Nephron (organoid): ENCODE results near the gene KIF3B.
"Not testable (repeated sequence)": the region's sequence is repeated elsewhere in the genome, so short reads cannot be mapped to it uniquely, and the experiment has no call there.

Experiments
- H3K27ac Mint-ChIP-seq, 3 experiments: 2 replicates each; pipeline ENCODE4 v1.8.0; 2020; ENCODE audit warnings: mixed read lengths in 3 of 3, mild to moderate bottlenecking in 2 of 3, moderate library complexity in 1 of 3
- H3K27me3 Mint-ChIP-seq: 2 replicates; pipeline ENCODE4 v1.8.0; 2021; ENCODE audit warnings: low read depth, mild to moderate bottlenecking, moderate library complexity, mixed read lengths
- H3K36me3 Mint-ChIP-seq: 2 replicates; pipeline ENCODE4 v1.8.0; 2020; ENCODE audit warnings: low read depth, mixed read lengths
- H3K4me1 Mint-ChIP-seq: 2 replicates; pipeline ENCODE4 v1.8.0; 2020; ENCODE audit warnings: mixed read lengths
- H3K4me3 Mint-ChIP-seq, 3 experiments: 2 replicates each; pipeline ENCODE4 v1.8.0; 2020; ENCODE audit warnings: mild to moderate bottlenecking in 3 of 3, mixed read lengths in 3 of 3, moderate library complexity in 2 of 3
- H3K9me3 Mint-ChIP-seq: 2 replicates; pipeline ENCODE4 v1.8.0; 2020; ENCODE audit warnings: mixed read lengths
- CTCF ChIP-seq, 3 experiments: fragments of 200-600 bp; sonication (generic); IDR thresholded peaks; one replicate each; pipeline ENCODE4 v1.5.0; 2021; ENCODE audit warnings: antibody characterized with exemption in 3 of 3; ENCODE audit not compliant: unreplicated experiment in 3 of 3

Gene KIF3B

GRCh38 chr20:32251470-32251869, 26.0 kb upstream of the KIF3B start:
- no peak for TF ChIP-seq CTCF (IDR thresholded peaks at IDR 0.05; ENCODE audit: unreplicated experiment in 3 of 3)
- no peaks in the 10 kb centered on the region for H3K36me3 Mint-ChIP-seq
- H3K27ac Mint-ChIP-seq = no peak overlapping the region
- H3K4me3 Mint-ChIP-seq = no peak overlapping the region
- no peaks in the 10 kb centered on the region for H3K9me3 Mint-ChIP-seq
- H3K4me1 Mint-ChIP-seq = no peaks in the 10 kb centered on the region
- peaks cover 11% of the 10 kb centered on the region for H3K27me3 Mint-ChIP-seq

- Mint-ChIP-seq H3K4me3 (no peak overlapping the region), H3K4me1 (no peaks in the 10 kb centered on the region), H3K36me3 (no peaks in the 10 kb centered on the region), H3K27ac (no peak overlapping the region), H3K27me3 (peaks cover 7% of the 10 kb centered on the region), H3K9me3 (no peaks in the 10 kb centered on the region)
- no peak for TF ChIP-seq CTCF (IDR thresholded peaks at IDR 0.05; ENCODE audit: unreplicated experiment in 3 of 3)
Observed at GRCh38 chr20:32252189-32252588, 25.3 kb upstream of the KIF3B start.

- H3K4me1 Mint-ChIP-seq, H3K4me3 Mint-ChIP-seq, H3K36me3 Mint-ChIP-seq, H3K27ac Mint-ChIP-seq, H3K27me3 Mint-ChIP-seq, H3K9me3 Mint-ChIP-seq: not testable (repeated sequence)
Observed at GRCh38 chr20:32260973-32261372, 16.5 kb upstream of the KIF3B start.

- Mint-ChIP-seq H3K9me3 (no peaks in the 10 kb centered on the region), H3K36me3 (no peaks in the 10 kb centered on the region), H3K4me1 (no peaks in the 10 kb centered on the region), H3K4me3 (no peak overlapping the region), H3K27me3 (no peaks in the 10 kb centered on the region), H3K27ac (no peak overlapping the region)
- no peak for TF ChIP-seq CTCF (IDR thresholded peaks at IDR 0.05; ENCODE audit: unreplicated experiment in 3 of 3)
Observed at GRCh38 chr20:32261644-32262043, 15.8 kb upstream of the KIF3B start.

- Mint-ChIP-seq H3K27me3 (no peaks in the 10 kb centered on the region), H3K36me3 (no peaks in the 10 kb centered on the region), H3K4me1 (no peaks in the 10 kb centered on the region), H3K9me3 (no peaks in the 10 kb centered on the region), H3K27ac (no peak overlapping the region), H3K4me3 (no peak overlapping the region)
- no peak for TF ChIP-seq CTCF (IDR thresholded peaks at IDR 0.05; ENCODE audit: unreplicated experiment in 3 of 3)
Observed at GRCh38 chr20:32263398-32263954, 14.0 kb upstream of the KIF3B start.

- Mint-ChIP-seq H3K27ac (no peak overlapping the region), H3K4me1 (peaks cover 13% of the 10 kb centered on the region), H3K36me3 (no peaks in the 10 kb centered on the region), H3K9me3 (no peaks in the 10 kb centered on the region), H3K27me3 (no peaks in the 10 kb centered on the region), H3K4me3 (no peak overlapping the region)
- no peak for TF ChIP-seq CTCF (IDR thresholded peaks at IDR 0.05; ENCODE audit: unreplicated experiment in 3 of 3)
Observed at GRCh38 chr20:32271620-32272019, 5.8 kb upstream of the KIF3B start.
